Measurements from ENCODE around the gene ZNF516. TPM values are rescaled to one million over a fixed set of nuclear protein-coding genes. Genes with fewer than 3 reads are reported as not detected.
A peak's percentile ranks its signal among the peaks of the same experiment; 100 is the strongest.

Gene ZNF516
- total RNA-seq, 6 experiments from 2014 or later = 34.6 to 52.2 (median 42.2) TPM

- Mint-ChIP-seq H3K36me3 (ENCODE audit: low read depth) (peaks cover 42% of the 10 kb centered on the region), H3K27me3 (ENCODE audit: insufficient read depth) (no peaks in the 10 kb centered on the region; the same call in 1 of the 2 replicates), H3K4me1 (ENCODE audit: low read depth) (peaks cover 33% of the 10 kb centered on the region), H3K4me3 (no peak overlapping the region), H3K9me3 (no peaks in the 10 kb centered on the region), H3K27ac (no peak overlapping the region)
- DNase-seq = no peak
- no peak for TF ChIP-seq CTCF (IDR thresholded peaks at IDR 0.05)
These were observed 61.9 kb downstream of the ZNF516 start for GRCh38 chr18:76432970-76433767.

GRCh38 chr18:76432274-76432755 lies 62.7 kb downstream of the ZNF516 start:
- 0 out of 2 replicates have a peak overlapping the region, but pooled peaks have one; percentile 16 for H3K27ac Mint-ChIP-seq
- TF ChIP-seq CTCF (IDR thresholded peaks at IDR 0.05) = no peak
- H3K4me1 Mint-ChIP-seq (ENCODE audit: low read depth) = peaks cover 40% of the 10 kb centered on the region
- no peaks in the 10 kb centered on the region; the same call in 1 of the 2 replicates for H3K27me3 Mint-ChIP-seq (ENCODE audit: insufficient read depth)
- peaks cover 36% of the 10 kb centered on the region for H3K36me3 Mint-ChIP-seq (ENCODE audit: low read depth)
- DNase-seq = no peak
- no peaks in the 10 kb centered on the region for H3K9me3 Mint-ChIP-seq
- H3K4me3 Mint-ChIP-seq = no peak overlapping the region

GRCh38 chr18:76431437-76432273 lies 63.4 kb downstream of the ZNF516 start:
- Mint-ChIP-seq H3K4me3 (no peak overlapping the region), H3K27ac (no peak overlapping the region), H3K9me3 (no peaks in the 10 kb centered on the region), H3K27me3 (ENCODE audit: insufficient read depth) (no peaks in the 10 kb centered on the region; the same call in none of the 2 replicates), H3K36me3 (ENCODE audit: low read depth) (peaks cover 31% of the 10 kb centered on the region), H3K4me1 (ENCODE audit: low read depth) (peaks cover 45% of the 10 kb centered on the region)
- no peak for DNase-seq
- TF ChIP-seq CTCF (IDR thresholded peaks at IDR 0.05) = no peak

- Mint-ChIP-seq H3K27ac (no peak overlapping the region), H3K36me3 (ENCODE audit: low read depth) (peaks cover 31% of the 10 kb centered on the region), H3K4me1 (ENCODE audit: low read depth) (peaks cover 55% of the 10 kb centered on the region), H3K27me3 (ENCODE audit: insufficient read depth) (no peaks in the 10 kb centered on the region; the same call in none of the 2 replicates), H3K9me3 (no peaks in the 10 kb centered on the region), H3K4me3 (no peak overlapping the region)
- no peak for DNase-seq
- TF ChIP-seq CTCF (IDR thresholded peaks at IDR 0.05) = no peak
These were observed 64.4 kb downstream of the ZNF516 start for GRCh38 chr18:76430636-76431035.

- Mint-ChIP-seq H3K36me3 (ENCODE audit: low read depth) (peaks cover 24% of the 10 kb centered on the region), H3K9me3 (no peaks in the 10 kb centered on the region), H3K27me3 (ENCODE audit: insufficient read depth) (no peaks in the 10 kb centered on the region; the same call in none of the 2 replicates), H3K4me1 (ENCODE audit: low read depth) (peaks cover 64% of the 10 kb centered on the region), H3K27ac (no peak overlapping the region), H3K4me3 (no peak overlapping the region)
- no peak for DNase-seq
- TF ChIP-seq CTCF (IDR thresholded peaks at IDR 0.05) = no peak
These were observed 65.5 kb downstream of the ZNF516 start for GRCh38 chr18:76429262-76430126.

Measured in HFFc6 (cell line).